HepG2 (cell line): ENCODE measurements around the gene DENND10. TPM values are rescaled to one million over a fixed set of nuclear protein-coding genes. Genes with fewer than 3 reads are reported as not detected.

Source experiments
- BORCS8-MEF2B ChIP-seq: sonication (generic); formaldehyde crosslinking; IDR thresholded peaks from 2 replicates; pipeline ENCODE4 v1.8.0; 2022; ENCODE audit warnings: mild to moderate bottlenecking, missing genetic modification reagents
- CREM ChIP-seq, 2 experiments: sonication (generic) in 1 of 2; formaldehyde crosslinking in 1 of 2; IDR thresholded peaks; 2 replicates each; pipeline versions ENCODE4 v1.4.0 to v1.6.1; 2016 to 2020; ENCODE audit warnings: antibody characterized with exemption in 1 of 2, mild to moderate bottlenecking in 1 of 2, missing genetic modification reagents in 1 of 2
- ELF3 ChIP-seq: IDR thresholded peaks from 2 replicates; pipeline ENCODE4 v1.6.1; 2016; ENCODE audit warnings: missing genetic modification reagents, missing compliant biosample characterization
- JDP2 ChIP-seq: sonication (generic); formaldehyde crosslinking; IDR thresholded peaks from 2 replicates; pipeline ENCODE4 v1.8.1; 2022; ENCODE audit warnings: missing genetic modification reagents, borderline replicate concordance
- NR3C1 ChIP-seq: sonication (generic); formaldehyde crosslinking; IDR thresholded peaks from 2 replicates; pipeline ENCODE4 v1.4.0; 2020; ENCODE audit warnings: missing genetic modification reagents
- SNAPC2 ChIP-seq: sonication (generic); formaldehyde crosslinking; IDR thresholded peaks from 2 replicates; pipeline ENCODE4 v1.8.1; 2022; ENCODE audit warnings: mild to moderate bottlenecking, missing genetic modification reagents
- SRSF1 ChIP-seq: fragments of 200-400 bp; formaldehyde crosslinking; optimal IDR thresholded peaks from 2 replicates; pipeline ENCODE3; 2017; ENCODE audit warnings: mild to moderate bottlenecking, low read depth, low read length, moderate library complexity
- TAF15 ChIP-seq: fragments of 200-400 bp; formaldehyde crosslinking; IDR thresholded peaks from one replicate; pipeline ENCODE4 v1.6.1; 2018; ENCODE audit warnings: mild to moderate bottlenecking, low read depth, low read length; ENCODE audit not compliant: poor library complexity, severe bottlenecking
- ZBTB26 ChIP-seq: IDR thresholded peaks from 2 replicates; pipeline ENCODE4 v1.6.1; 2016; ENCODE audit warnings: missing compliant biosample characterization, missing genetic modification reagents, borderline replicate concordance
- ZBTB38 ChIP-seq: sonication (generic); formaldehyde crosslinking; IDR thresholded peaks from 2 replicates; pipeline ENCODE4 v1.5.1; 2020; ENCODE audit warnings: mild to moderate bottlenecking, missing genetic modification reagents
- ZBTB7A ChIP-seq: sonication (generic); formaldehyde crosslinking; IDR thresholded peaks from 2 replicates; pipeline ENCODE4 v1.8.0; 2022; ENCODE audit warnings: mild to moderate bottlenecking, missing genetic modification reagents
- ZNF24 ChIP-seq: fragments of 450-650 bp; IDR thresholded peaks from 2 replicates; pipeline ENCODE4 v1.6.1; 2017; ENCODE audit warnings: antibody characterized with exemption, mild to moderate bottlenecking
- ZNF660 ChIP-seq: sonication (generic); formaldehyde crosslinking; IDR thresholded peaks from 2 replicates; pipeline ENCODE4 v1.5.1; 2020; ENCODE audit warnings: mild to moderate bottlenecking, low read depth, missing genetic modification reagents, borderline replicate concordance
- ZNF770 ChIP-seq: sonication (generic); formaldehyde crosslinking; IDR thresholded peaks from 2 replicates; pipeline ENCODE4 v1.5.0; 2020; ENCODE audit warnings: mild to moderate bottlenecking, missing genetic modification reagents
- ZNF775 ChIP-seq: sonication (generic); formaldehyde crosslinking; IDR thresholded peaks from 2 replicates; pipeline ENCODE4 v1.4.0; 2020; ENCODE audit warnings: missing genetic modification reagents, mild to moderate bottlenecking, moderate library complexity, borderline replicate concordance
- polyA plus RNA-seq, 8 experiments: library from polyadenylated mRNA; depleted of rRNA in 3 of 8; stranded (reverse) in 7 of 8; unstranded in 1 of 8; fragments of >200 nt; fragmentation: Illumina TruSeq in 4 of 8; extraction: Trizol in 4 of 8; gene quantifications; 2 replicates each; pipeline versions ENCODE4 v1.2.1 to v1.2.3, GENCODE V29; 2011 to 2016; ENCODE audit warnings: low read depth in 4 of 8, missing spikeins in 1 of 8, mixed read lengths in 1 of 8; ENCODE audit not compliant: insufficient read depth in 1 of 8
- total RNA-seq, 5 experiments: library from RNA; depleted of rRNA; stranded (reverse); fragments of >200 nt; fragmentation: Illumina TruSeq; extraction: Trizol; gene quantifications; 2 replicates each; pipeline ENCODE4 v1.2.3, GENCODE V29; 2016; ENCODE audit warnings: low read depth in 1 of 5
- TF ChIP-seq, protein P1 (sequence below): sonication (generic); formaldehyde crosslinking; IDR thresholded peaks from 2 replicates; pipeline ENCODE4 v1.8.1; 2023; ENCODE audit warnings: missing genetic modification reagents, inconsistent platforms, borderline replicate concordance
- TF ChIP-seq, protein P2 (sequence below): sonication (generic); formaldehyde crosslinking; IDR thresholded peaks from 2 replicates; pipeline ENCODE4 v1.9.0; 2021; ENCODE audit warnings: mild to moderate bottlenecking, missing genetic modification reagents

The DENND10 gene
- total and polyA plus RNA-seq, 2 of the 13 experiments (the other 11 are each of a cell fraction or from before 2014, with no cell fraction given), result 43.7 to 78.8 TPM

DNA sequence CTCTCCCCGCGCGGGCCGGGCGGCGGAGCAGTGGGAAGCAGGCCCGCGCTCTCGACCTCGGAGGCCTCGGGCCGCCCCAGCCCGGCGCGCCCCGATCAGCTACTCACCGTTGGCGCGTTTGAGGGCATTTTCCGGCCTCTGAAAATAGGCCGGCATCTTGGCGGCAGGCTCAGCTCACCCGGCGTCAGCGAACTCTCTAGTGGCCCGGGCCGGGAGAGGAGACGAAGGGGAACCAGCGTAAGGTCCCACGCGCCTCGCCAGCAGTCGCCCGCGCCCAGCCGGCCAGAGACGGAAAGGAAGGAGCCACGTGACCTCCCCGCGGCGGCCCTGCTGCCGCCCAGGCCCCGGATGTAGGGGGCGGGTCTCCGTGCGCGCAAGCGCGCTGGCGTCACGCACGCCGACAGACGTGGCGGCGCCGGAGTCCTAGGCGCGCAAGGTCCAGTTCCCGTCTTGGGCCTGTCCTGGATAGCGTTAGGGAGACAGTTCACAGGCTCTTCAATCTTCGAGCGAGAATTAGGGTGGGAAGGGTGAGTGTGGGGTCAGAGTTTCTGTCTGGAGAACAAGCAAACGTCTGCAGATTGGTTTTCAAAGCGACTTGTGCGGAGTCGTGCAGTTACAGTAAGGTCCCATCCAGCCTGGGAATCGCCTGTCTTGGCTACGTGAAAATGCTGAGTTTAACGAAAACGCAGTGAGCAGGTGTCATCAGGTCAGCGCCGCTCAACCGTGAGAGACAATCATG, 23.2 kb upstream of the DENND10 start, which contains the start of gene EIF3A (continued):
- TF ChIP-seq SNAPC2 (peak; percentile 53; the same call in 1 of the 2 replicates), ZNF770 (CRISPR knock-in tag) (peak; percentile 28; the same call in 1 of the 2 replicates), JDP2 (CRISPR knock-in tag) (no peak; the same call in 1 of the 2 replicates), ZNF24 (no peak), BORCS8-MEF2B (peak; percentile 29), NR3C1 (CRISPR knock-in tag) (no peak), ZBTB38 (CRISPR knock-in tag) (peak; percentile 83), ELF3 (CRISPR knock-in tag) (peak; percentile 46; the same call in 1 of the 2 replicates), ZBTB26 (CRISPR knock-in tag) (peak; percentile 45; the same call in 1 of the 2 replicates), CREM (IDR thresholded peaks at IDR 0.05) (peak; percentile 50; the same call in 1 of the 2 replicates), CREM (CRISPR knock-in tag; IDR thresholded peaks at IDR 0.05) (no peak), ZNF775 (0 out of 2 replicates have a peak, but pooled peaks have one; percentile 20), ZNF660 (CRISPR knock-in tag) (no peak), SRSF1 (peak; percentile 92), ZBTB7A (CRISPR knock-in tag) (no peak), TAF15 (peak; percentile 68)
- TF ChIP-seq, protein P1, sequence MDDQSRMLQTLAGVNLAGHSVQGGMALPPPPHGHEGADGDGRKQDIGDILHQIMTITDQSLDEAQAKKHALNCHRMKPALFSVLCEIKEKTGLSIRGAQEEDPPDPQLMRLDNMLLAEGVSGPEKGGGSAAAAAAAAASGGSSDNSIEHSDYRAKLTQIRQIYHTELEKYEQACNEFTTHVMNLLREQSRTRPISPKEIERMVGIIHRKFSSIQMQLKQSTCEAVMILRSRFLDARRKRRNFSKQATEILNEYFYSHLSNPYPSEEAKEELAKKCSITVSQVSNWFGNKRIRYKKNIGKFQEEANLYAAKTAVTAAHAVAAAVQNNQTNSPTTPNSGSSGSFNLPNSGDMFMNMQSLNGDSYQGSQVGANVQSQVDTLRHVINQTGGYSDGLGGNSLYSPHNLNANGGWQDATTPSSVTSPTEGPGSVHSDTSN (CRISPR knock-in tag), result no peak; the same call in 1 of the 2 replicates
- TF ChIP-seq, protein P2, sequence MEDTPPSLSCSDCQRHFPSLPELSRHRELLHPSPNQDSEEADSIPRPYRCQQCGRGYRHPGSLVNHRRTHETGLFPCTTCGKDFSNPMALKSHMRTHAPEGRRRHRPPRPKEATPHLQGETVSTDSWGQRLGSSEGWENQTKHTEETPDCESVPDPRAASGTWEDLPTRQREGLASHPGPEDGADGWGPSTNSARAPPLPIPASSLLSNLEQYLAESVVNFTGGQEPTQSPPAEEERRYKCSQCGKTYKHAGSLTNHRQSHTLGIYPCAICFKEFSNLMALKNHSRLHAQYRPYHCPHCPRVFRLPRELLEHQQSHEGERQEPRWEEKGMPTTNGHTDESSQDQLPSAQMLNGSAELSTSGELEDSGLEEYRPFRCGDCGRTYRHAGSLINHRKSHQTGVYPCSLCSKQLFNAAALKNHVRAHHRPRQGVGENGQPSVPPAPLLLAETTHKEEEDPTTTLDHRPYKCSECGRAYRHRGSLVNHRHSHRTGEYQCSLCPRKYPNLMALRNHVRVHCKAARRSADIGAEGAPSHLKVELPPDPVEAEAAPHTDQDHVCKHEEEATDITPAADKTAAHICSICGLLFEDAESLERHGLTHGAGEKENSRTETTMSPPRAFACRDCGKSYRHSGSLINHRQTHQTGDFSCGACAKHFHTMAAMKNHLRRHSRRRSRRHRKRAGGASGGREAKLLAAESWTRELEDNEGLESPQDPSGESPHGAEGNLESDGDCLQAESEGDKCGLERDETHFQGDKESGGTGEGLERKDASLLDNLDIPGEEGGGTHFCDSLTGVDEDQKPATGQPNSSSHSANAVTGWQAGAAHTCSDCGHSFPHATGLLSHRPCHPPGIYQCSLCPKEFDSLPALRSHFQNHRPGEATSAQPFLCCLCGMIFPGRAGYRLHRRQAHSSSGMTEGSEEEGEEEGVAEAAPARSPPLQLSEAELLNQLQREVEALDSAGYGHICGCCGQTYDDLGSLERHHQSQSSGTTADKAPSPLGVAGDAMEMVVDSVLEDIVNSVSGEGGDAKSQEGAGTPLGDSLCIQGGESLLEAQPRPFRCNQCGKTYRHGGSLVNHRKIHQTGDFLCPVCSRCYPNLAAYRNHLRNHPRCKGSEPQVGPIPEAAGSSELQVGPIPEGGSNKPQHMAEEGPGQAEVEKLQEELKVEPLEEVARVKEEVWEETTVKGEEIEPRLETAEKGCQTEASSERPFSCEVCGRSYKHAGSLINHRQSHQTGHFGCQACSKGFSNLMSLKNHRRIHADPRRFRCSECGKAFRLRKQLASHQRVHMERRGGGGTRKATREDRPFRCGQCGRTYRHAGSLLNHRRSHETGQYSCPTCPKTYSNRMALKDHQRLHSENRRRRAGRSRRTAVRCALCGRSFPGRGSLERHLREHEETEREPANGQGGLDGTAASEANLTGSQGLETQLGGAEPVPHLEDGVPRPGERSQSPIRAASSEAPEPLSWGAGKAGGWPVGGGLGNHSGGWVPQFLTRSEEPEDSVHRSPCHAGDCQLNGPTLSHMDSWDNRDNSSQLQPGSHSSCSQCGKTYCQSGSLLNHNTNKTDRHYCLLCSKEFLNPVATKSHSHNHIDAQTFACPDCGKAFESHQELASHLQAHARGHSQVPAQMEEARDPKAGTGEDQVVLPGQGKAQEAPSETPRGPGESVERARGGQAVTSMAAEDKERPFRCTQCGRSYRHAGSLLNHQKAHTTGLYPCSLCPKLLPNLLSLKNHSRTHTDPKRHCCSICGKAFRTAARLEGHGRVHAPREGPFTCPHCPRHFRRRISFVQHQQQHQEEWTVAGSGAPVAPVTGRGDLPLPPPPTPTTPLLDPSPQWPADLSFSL (CRISPR knock-in tag), result no peak
